Measurements from ENCODE around the gene OR1J4. TPM values are rescaled to one million over a fixed set of nuclear protein-coding genes. Genes with fewer than 3 reads are reported as not detected.

OR1J4 gene
- polyA plus RNA-seq, 1 donor (not counting 4 experiments of a cell fraction or from before 2014, with no cell fraction given): not detected

DNA sequence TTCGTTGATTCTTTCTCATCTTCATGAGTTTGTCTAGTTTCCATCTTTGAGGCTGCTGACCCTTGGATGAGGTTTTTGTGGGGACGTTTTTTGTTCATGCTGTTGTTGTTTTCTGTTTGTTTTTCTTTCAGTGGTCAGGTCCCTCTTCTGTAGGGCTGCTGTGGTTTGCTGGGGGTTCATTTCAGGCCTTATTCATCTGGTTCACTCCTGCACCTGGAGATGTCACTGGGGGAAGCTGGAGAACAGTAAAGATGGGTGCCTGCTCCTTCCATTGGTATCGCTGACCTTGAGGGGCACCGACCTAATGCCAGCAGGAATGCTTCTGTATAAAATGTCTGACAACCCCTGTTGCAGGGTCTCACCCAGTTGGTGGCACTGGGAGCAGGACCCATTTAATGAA lies 42.5 kb downstream of the OR1J4 start:
- no peaks in the 10 kb centered on the region for H3K9me3 ChIP-seq (ENCODE audit: control insufficient read depth, low read depth, low read length)
- no peak overlapping the region for H3K4me2 ChIP-seq (ENCODE audit: control insufficient read depth, extremely low read depth, insufficient read depth, low read depth, low read length)
- H2AFZ ChIP-seq (ENCODE audit: control insufficient read depth, low read length): no peak overlapping the region
- no peak overlapping the region for H3K9ac ChIP-seq (ENCODE audit: control insufficient read depth, extremely low read depth, insufficient read depth, low read length)
- H3K27me3 ChIP-seq (ENCODE audit: control insufficient read depth, extremely low read depth, insufficient read depth, low read length): no peaks in the 10 kb centered on the region
- no peaks in the 10 kb centered on the region for H3K4me1 ChIP-seq (ENCODE audit: control insufficient read depth, extremely low read depth, insufficient read depth, low read length)
- FAIRE-seq (no peak), DNase-seq (ENCODE audit: low read depth, low spot score) (no peak)
- H3K36me3 ChIP-seq (ENCODE audit: control insufficient read depth in 2 of 2, extremely low read depth in 1 of 2, insufficient read depth in 2 of 2, low read length in 2 of 2): no peaks in the 10 kb centered on the region
- no peak for TF ChIP-seq EZH2 (IDR thresholded peaks at IDR 0.05; ENCODE audit: low read length)
- TF ChIP-seq, protein P1, sequence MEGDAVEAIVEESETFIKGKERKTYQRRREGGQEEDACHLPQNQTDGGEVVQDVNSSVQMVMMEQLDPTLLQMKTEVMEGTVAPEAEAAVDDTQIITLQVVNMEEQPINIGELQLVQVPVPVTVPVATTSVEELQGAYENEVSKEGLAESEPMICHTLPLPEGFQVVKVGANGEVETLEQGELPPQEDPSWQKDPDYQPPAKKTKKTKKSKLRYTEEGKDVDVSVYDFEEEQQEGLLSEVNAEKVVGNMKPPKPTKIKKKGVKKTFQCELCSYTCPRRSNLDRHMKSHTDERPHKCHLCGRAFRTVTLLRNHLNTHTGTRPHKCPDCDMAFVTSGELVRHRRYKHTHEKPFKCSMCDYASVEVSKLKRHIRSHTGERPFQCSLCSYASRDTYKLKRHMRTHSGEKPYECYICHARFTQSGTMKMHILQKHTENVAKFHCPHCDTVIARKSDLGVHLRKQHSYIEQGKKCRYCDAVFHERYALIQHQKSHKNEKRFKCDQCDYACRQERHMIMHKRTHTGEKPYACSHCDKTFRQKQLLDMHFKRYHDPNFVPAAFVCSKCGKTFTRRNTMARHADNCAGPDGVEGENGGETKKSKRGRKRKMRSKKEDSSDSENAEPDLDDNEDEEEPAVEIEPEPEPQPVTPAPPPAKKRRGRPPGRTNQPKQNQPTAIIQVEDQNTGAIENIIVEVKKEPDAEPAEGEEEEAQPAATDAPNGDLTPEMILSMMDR (optimal IDR thresholded peaks at IDR 0.05 in 1 of 3, IDR thresholded peaks at IDR 0.05 in 1 of 3, conservative IDR thresholded peaks at IDR 0.05 in 1 of 3; ENCODE audit: extremely low read depth in 1 of 3, insufficient read depth in 2 of 3, low read length in 3 of 3): no peak
- dilution Hi-C loops (cut with MboI; ENCODE audit: extremely low pct_ligation_motif_present, low sequenced_read_pairs): no loop called here
- H3K4me3 ChIP-seq (ENCODE audit: control insufficient read depth in 2 of 3, extremely low read depth in 1 of 3, insufficient read depth in 2 of 3, low read depth in 1 of 3, low read length in 3 of 3): no peak overlapping the region
- no peaks in the 10 kb centered on the region for H3K79me2 ChIP-seq (ENCODE audit: control insufficient read depth, insufficient read depth, low read length)
- H3K27ac ChIP-seq (ENCODE audit: control insufficient read depth, insufficient read depth, low read length): no peak overlapping the region
- H3K9me1 ChIP-seq (ENCODE audit: control insufficient read depth, extremely low read depth, insufficient read depth, low read length): no peaks in the 10 kb centered on the region
- H4K20me1 ChIP-seq (ENCODE audit: control insufficient read depth, extremely low read depth, insufficient read depth, low read length): no peaks in the 10 kb centered on the region

DNA sequence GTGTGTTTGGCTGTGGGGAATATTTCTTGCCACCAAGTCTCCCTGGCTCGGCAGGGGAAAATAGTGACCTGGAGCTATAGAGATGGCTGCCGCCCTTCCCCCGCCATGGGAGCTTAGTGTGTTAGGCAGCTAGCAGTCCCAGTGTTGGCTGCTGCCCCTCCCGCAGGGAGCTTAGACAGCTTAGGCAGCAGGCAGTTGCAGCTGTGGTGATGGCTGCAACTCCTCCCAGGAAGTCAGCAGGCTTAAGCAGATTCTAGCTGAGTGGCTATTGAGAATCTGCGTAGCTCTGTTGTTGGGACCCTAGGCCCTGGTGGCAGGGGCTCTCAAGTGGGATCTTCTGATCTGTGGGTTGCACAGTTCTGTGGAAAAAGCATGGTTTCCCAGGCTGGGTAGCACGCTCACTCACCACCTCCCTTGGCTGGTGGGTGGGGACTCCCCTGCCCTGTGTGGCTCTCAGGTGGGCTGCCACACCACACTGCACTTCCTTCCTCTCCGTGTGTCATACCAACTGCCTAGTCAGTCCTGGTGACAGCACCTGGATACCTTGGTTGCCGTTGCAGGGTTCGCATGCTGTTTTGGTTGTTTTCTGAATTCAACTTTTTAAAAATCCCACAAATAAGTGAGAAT lies 43.3 kb downstream of the OR1J4 start:
- H4K20me1 ChIP-seq (ENCODE audit: control insufficient read depth, extremely low read depth, insufficient read depth, low read length): no peaks in the 10 kb centered on the region
- FAIRE-seq (no peak), DNase-seq (ENCODE audit: low read depth, low spot score) (no peak)
- no peak overlapping the region for H3K4me3 ChIP-seq (ENCODE audit: control insufficient read depth in 2 of 3, extremely low read depth in 1 of 3, insufficient read depth in 2 of 3, low read depth in 1 of 3, low read length in 3 of 3)
- no peak overlapping the region for H3K27ac ChIP-seq (ENCODE audit: control insufficient read depth, insufficient read depth, low read length)
- H3K9ac ChIP-seq (ENCODE audit: control insufficient read depth, extremely low read depth, insufficient read depth, low read length): no peak overlapping the region
- H3K27me3 ChIP-seq (ENCODE audit: control insufficient read depth, extremely low read depth, insufficient read depth, low read length): no peaks in the 10 kb centered on the region
- H3K9me1 ChIP-seq (ENCODE audit: control insufficient read depth, extremely low read depth, insufficient read depth, low read length): no peaks in the 10 kb centered on the region
- dilution Hi-C loops (cut with MboI; ENCODE audit: extremely low pct_ligation_motif_present, low sequenced_read_pairs): no loop called here
- H2AFZ ChIP-seq (ENCODE audit: control insufficient read depth, low read length): no peak overlapping the region
- TF ChIP-seq, protein P1 (optimal IDR thresholded peaks at IDR 0.05 in 1 of 3, IDR thresholded peaks at IDR 0.05 in 1 of 3, conservative IDR thresholded peaks at IDR 0.05 in 1 of 3; ENCODE audit: extremely low read depth in 1 of 3, insufficient read depth in 2 of 3, low read length in 3 of 3): no peak
- TF ChIP-seq EZH2 (IDR thresholded peaks at IDR 0.05; ENCODE audit: low read length): no peak
- no peaks in the 10 kb centered on the region for H3K4me1 ChIP-seq (ENCODE audit: control insufficient read depth, extremely low read depth, insufficient read depth, low read length)
- H3K4me2 ChIP-seq (ENCODE audit: control insufficient read depth, extremely low read depth, insufficient read depth, low read depth, low read length): no peak overlapping the region
- H3K79me2 ChIP-seq (ENCODE audit: control insufficient read depth, insufficient read depth, low read length): no peaks in the 10 kb centered on the region
- no peaks in the 10 kb centered on the region for H3K9me3 ChIP-seq (ENCODE audit: control insufficient read depth, low read depth, low read length)
- H3K36me3 ChIP-seq (ENCODE audit: control insufficient read depth in 2 of 2, extremely low read depth in 1 of 2, insufficient read depth in 2 of 2, low read length in 2 of 2): no peaks in the 10 kb centered on the region

All from keratinocyte (primary cell).